HG02870 (cell line): Measurements from ENCODE around the gene TRIM73.
"Not testable (repeated sequence)": the region's sequence is repeated elsewhere in the genome, so short reads cannot be mapped to it uniquely, and the experiment has no call there.

ENCODE experiments used
- ATAC-seq: cut with Tn5 transposase; IDR thresholded peaks from one replicate; pipeline ENCODE4 v1.9.1; 2021; ENCODE audit warnings: mild to moderate bottlenecking, moderate library complexity; ENCODE audit not compliant: unreplicated experiment

The TRIM73 gene

GRCh38 chr7:75415428-75415817 is 20.0 kb downstream of the TRIM73 start:
- not testable (repeated sequence) for ATAC-seq

- ATAC-seq = not testable (repeated sequence)
Observed at GRCh38 chr7:75415829-75416373, 20.5 kb downstream of the TRIM73 start.

- not testable (repeated sequence) for ATAC-seq
Observed at GRCh38 chr7:75416787-75417186, 21.4 kb downstream of the TRIM73 start.

- not testable (repeated sequence) for ATAC-seq
Observed at GRCh38 chr7:75418292-75418858, 22.9 kb downstream of the TRIM73 start.

GRCh38 chr7:75419210-75419609 is 23.8 kb downstream of the TRIM73 start:
- ATAC-seq = not testable (repeated sequence)

GRCh38 chr7:75419693-75420092 is 24.3 kb downstream of the TRIM73 start:
- ATAC-seq = not testable (repeated sequence)

- ATAC-seq = not testable (repeated sequence)
Observed at GRCh38 chr7:75420152-75420551, 24.7 kb downstream of the TRIM73 start.

GRCh38 chr7:75421798-75422710 is 26.6 kb downstream of the TRIM73 start:
- ATAC-seq = not testable (repeated sequence)

GRCh38 chr7:75423481-75423880 is 28.1 kb downstream of the TRIM73 start:
- ATAC-seq = not testable (repeated sequence)

GRCh38 chr7:75439000-75439399 is 43.6 kb downstream of the TRIM73 start:
- not testable (repeated sequence) for ATAC-seq

- peak; percentile 39 for ATAC-seq
Observed at GRCh38 chr7:75442101-75442464, 46.7 kb downstream of the TRIM73 start.

GRCh38 chr7:75442465-75443111 is 47.2 kb downstream of the TRIM73 start:
- ATAC-seq = peak; percentile 80

GRCh38 chr7:75449946-75450345 is 54.5 kb downstream of the TRIM73 start:
- ATAC-seq = not testable (repeated sequence)

- peak; percentile 87 for ATAC-seq
Observed at GRCh38 chr7:75452494-75452955, 57.1 kb downstream of the TRIM73 start.
